NCI-H128 (cell line): ENCODE measurements around the gene ITPR3.

ENCODE experiments used
- DNase-seq: peaks from one replicate; lab custom pipeline; 2025; ENCODE audit not compliant: unreplicated experiment; lab: John Stamatoyannopoulos, UW

ITPR3 gene

DNA sequence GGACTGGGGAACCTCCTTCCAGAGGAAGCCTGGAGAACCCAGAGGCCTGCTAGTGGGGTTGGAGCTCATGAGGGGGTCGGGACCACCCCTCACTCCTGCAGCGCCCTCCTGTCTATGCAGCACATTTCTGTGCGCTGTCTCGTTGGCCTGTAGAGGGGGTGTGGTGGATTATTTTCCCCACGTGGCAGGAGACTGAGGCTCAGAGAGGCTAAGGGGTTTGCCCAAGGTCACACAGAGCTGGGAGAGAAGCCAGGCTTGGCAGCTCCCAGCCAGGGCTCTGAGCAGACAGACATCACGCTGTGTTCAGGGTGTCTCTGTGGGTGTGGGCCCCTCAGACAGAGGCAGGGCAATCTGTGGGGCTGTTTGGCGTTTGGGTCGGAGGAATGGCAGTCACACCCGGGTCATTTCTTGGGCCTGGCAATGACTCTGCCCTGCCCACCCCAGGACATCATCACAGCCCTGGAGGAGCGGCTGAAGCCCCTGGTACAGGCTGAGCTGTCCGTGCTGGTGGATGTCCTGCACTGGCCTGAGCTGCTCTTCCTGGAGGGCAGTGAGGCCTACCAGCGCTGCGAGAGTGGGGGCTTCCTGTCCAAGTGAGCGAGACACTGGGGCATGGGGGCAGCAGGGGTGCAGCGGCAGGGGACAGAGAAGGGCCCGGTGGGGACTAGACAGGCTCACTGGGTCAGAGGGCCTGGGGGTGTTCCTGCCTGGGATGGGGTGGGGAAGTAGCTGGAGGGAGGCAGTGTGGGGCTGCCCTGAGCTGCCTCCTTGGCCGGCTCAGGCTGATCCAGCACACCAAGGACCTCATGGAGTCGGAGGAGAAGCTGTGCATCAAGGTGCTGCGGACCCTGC lies 62.7 kb downstream of the ITPR3 start:
- no peak for DNase-seq

DNA sequence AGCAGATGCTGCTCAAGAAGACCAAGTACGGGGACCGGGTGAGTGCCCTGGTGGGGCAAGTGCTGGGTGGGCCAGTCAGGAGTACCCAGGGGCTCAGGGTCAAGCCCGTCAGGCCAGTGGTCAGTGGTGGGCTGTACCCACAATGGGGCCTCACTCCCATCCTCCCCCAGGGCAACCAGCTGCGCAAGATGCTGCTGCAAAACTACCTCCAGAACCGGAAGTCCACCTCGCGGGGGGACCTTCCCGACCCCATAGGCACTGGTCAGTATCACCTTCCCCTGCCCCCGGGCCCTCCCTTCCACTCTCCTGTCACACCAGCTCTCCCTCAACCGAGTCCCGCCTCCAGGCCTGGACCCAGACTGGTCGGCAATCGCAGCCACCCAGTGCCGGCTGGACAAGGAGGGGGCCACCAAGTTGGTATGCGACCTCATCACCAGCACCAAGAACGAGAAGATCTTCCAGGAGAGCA lies 63.3 kb downstream of the ITPR3 start:
- DNase-seq, result no peak

DNA sequence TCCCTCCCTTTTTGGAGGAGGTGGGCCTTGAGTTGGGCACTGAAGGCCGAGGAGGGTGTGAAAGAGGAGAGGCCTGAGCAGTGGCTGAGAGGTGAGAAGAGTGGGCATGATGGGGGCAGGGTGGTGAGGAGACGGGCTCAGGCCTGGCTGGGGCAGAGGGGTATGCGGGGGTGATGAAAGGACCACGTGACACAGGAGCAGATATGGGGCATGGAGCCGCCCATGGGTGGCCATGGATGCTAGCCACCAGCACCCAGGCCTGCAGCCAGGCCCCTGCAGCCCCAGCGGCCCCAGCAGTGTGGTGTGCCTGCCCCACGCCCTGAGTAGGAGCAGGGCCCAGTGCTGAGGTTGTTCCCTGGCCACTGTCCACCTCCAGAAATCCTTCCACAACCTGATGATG lies 63.9 kb downstream of the ITPR3 start:
- no peak for DNase-seq

DNA sequence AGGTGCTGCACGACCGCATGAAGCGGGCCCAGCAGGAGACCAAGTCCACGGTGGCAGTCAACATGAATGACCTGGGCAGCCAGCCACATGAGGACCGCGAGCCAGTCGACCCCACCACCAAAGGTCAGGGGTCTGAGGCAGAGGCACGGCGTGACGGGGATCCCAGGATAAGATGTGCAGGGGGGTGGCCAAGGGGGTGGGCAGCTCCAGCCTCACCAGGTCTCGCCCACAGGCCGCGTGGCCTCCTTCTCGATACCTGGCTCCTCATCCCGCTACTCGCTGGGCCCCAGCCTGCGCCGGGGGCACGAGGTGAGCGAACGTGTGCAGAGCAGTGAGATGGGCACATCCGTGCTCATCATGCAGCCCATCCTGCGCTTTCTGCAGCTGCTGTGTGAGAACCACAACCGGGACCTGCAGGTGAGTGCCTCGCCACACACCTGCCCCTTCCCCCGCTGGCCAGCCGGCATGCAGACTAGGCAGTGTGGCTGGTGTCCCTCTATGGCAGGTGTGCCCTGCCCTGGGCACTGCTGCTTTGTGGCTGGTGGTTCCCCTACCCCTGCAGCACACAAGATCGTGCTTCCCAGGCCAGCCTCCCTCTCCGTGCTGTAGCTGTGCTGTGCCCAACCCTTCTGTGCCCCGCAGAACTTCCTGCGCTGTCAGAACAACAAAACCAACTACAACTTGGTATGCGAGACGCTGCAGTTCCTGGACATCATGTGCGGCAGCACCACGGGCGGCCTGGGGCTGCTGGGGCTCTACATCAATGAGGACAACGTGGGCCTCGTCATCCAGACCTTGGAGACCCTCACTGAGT lies 64.5 kb downstream of the ITPR3 start:
- DNase-seq, result no peak

DNA sequence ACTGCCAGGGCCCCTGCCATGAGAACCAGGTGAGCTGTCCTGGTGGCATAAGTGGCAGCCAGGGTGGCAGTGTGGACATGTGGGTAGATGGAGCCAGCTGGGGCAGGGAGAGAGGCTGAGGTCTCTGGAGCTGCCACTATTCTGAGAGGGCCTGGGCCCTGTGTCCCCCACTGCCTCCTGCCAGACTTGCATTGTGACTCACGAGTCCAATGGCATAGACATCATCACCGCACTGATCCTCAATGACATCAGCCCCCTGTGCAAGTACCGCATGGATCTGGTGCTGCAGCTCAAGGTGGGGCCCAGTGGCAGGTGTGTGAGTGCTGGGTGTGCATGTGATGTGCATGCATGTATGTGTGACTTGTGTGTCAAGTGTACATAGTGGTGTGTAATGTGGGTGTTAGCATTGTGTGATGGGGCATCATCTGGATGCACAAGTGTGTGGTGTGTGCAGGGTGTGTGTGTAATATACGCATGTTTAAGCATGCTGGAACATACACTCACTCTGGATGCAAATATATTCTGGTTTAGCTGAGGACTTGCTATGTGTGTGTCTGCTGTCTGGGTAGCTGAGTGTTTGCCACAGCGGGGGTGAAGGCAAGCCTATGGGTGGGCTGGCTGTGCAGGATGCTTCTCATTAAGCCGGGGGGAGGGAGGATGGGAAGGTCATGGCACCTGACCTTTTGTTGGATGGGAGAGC lies 65.3 kb downstream of the ITPR3 start:
- DNase-seq, result no peak

DNA sequence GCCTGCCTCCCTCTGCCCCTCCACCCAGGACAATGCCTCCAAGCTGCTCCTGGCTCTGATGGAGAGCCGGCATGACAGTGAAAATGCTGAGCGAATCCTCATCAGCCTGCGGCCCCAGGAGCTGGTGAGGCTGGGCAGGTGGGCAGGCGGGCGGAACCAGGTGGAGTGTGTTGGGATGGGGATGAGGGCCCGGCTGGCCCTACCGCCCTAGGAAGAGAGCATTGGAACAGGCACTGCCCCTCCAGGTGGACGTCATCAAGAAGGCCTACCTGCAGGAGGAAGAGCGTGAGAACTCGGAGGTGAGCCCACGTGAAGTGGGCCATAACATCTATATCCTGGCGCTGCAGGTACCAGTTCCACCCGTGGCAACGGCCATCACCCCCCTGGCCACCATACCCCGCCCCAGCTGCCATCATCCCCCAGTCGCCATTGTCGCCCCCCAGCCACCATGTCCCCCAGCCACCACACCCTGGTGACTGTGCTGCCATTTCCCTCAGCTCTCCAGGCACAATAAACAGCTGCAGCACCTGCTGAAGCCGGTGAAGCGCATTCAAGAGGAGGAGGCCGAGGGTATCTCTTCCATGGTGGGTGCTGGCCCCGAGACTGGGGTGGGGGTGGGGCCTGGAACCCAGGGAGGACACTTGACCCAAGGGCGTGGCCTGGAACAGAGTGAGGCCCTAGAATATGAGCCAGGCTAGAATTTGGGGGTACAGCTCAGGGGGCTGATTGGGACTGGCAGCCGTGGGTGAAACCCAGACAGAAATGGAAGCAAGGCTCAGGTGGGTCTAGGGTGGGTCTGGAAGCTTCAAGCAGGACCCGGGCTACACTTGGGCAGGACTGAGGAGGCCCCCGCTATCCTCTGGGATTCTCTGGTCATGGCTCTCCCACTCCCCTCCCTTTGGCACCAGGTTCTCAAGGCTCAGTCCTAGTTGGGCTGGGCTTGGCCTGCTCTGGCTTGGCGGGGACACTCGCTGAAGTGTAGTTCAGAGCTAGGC lies 66.2 kb downstream of the ITPR3 start:
- no peak for DNase-seq

DNA sequence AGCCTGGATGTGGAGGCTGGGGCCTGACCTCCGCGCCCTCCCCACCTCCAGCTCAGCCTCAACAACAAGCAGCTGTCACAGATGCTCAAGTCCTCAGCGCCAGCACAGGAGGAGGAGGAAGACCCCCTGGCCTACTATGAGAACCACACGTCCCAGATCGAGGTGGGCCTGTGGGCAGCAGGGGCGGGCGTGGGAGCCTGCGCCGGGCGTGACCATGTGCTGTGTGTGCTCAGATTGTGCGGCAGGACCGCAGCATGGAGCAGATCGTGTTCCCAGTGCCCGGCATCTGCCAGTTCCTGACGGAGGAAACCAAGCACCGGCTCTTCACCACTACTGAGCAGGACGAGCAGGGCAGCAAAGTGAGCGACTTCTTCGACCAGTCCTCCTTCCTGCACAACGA lies 66.9 kb downstream of the ITPR3 start:
- no peak for DNase-seq

DNA sequence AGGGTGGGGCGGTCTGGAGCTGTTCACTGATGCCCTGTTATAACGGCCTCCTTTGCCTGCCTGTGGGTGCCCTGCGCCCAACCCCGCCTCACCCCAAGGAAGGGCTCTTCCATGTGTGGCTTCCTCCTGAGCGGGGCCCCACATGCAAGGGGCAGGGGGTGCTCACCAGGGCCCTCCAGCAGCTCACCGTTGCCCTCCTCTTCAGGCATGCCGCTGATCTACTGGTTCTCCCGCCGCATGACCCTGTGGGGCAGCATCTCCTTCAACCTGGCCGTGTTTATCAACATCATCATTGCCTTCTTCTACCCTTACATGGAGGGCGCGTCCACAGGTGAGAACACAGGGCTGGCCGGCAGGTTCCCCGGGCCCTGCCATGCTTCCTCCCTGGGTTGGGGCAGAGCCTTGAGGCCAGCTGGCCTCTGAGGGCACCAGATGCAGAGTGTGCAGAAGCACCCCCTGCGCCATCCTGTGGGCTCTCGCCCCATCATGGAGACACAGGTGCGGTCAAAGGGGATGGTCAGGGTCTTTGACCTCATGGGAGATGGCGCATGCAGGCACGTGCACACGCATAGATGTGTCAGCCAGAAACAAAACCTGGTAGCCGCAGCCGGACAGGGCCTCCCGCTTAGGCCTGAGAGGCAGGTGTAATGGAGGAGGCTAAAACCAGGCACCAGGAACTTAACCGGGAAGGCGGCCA lies 67.5 kb downstream of the ITPR3 start:
- no peak for DNase-seq

DNA sequence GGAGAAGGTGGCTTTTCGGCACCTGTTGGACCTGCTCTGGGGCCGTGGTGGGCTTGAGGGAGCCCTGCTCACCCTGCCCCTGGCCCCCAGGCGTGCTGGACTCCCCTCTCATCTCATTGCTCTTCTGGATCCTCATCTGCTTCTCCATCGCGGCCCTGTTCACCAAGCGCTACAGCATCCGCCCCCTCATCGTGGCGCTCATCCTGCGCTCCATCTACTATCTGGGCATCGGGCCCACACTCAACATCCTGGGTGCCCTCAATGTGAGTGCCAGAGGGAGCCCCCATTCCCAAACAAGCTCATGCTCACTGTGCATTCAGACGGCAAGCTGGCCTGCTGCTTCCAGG lies 68.0 kb downstream of the ITPR3 start:
- no peak for DNase-seq

DNA sequence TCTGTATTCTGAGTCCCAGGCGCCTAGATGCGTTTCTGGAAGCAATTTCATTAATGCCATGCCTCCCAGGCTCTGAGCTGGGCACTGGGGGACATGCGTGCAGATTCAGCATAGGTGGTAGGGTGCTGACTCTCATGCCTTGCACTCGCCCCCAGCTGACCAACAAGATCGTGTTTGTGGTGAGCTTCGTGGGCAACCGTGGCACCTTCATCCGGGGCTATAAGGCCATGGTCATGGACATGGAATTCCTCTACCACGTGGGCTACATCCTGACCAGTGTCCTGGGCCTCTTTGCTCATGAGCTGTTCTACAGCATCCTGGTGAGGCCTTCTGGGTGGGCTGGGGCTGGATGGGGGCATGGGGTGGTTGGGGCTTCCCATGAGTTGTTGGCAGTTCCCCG lies 68.8 kb downstream of the ITPR3 start:
- no peak for DNase-seq

DNA sequence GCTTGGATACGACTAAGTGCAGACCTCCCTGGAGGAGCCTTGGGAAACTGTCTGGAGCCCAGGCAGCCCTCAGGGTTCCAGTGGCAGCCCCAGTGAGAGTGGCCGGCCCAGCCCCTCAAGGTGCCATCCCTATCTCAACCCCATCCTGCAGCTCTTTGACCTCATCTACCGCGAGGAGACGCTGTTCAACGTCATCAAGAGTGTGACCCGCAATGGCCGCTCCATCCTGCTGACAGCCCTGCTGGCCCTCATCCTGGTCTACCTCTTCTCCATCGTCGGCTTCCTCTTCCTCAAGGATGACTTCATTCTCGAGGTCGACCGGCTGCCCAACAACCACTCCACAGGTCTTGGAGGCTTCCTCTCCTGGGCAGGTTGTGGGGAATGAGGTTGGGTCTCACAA lies 69.6 kb downstream of the ITPR3 start:
- DNase-seq, result no peak

DNA sequence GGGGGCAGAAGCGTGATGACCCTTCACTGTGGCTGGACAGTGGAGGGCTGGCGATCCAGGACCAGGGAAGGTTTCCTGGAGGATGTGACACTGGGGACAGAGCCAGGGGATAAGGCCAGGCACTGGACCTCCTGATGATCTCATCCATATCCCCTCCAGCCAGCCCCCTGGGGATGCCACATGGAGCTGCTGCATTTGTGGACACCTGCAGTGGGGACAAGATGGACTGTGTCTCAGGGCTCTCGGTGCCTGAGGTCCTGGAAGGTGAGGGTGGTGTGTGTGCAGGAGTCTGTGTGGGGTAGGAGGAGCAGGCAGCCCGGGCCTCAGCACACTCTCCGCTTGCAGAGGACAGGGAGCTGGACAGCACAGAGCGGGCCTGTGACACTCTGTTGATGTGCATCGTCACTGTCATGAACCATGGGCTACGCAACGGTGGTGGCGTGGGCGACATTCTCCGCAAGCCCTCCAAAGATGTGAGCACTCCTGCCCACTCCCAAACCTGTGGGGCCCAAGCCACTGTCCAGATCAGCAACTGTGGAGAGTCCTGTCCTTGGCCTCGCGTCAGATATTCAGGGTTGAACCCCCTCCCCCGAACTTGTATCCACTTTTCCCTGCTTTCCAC lies 70.4 kb downstream of the ITPR3 start:
- DNase-seq, result no peak

DNA sequence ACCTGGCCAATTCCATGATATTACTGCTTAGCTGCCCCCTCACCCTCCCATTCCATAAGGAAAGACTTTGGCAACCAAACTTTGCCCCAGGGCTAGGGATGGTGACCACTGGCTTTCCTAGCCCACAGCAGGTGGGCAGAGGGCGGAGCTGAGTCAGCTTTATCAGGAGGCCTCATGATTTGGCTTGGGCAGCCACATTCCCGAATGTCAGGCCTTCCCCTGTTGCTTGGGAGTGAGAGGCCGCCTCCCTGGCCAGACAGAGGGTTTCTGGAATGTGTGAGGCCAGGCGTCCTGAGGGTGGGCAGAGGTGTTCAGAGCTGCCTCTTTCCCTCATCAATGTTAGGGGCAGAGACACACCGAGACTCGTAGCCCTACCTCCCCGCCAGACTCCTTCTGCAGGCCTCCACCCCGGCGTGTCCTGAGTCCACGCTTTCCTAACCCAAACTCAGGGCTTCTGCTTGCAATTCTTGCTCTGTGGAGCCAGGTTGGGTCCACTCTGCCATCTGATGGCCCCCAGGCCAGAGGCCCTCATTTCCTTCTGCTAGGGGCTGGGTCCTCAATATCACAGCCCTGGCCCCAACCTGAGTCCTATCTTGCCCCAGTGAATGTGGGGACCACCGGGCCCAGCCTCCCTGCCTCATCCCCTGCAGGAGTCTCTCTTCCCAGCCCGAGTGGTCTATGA lies 71.1 kb downstream of the ITPR3 start:
- DNase-seq, result no peak

DNA sequence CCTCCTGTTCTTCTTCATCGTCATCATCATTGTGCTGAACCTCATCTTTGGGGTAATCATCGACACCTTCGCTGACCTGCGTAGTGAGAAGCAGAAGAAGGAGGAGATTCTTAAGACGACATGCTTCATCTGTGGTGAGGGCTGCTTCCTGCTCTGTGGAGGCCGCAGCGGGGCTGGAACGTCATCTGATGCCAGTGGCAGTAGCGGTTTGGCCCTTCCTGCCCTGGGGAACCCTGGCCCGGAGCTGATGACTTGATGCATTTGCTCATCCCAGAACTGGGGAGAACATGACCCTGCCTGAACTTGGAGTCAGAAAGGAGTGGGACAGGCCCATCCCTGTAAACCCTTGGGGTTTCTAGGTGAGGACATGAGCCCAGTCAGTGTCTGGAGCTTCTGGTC lies 71.6 kb downstream of the ITPR3 start:
- DNase-seq, result no peak

DNA sequence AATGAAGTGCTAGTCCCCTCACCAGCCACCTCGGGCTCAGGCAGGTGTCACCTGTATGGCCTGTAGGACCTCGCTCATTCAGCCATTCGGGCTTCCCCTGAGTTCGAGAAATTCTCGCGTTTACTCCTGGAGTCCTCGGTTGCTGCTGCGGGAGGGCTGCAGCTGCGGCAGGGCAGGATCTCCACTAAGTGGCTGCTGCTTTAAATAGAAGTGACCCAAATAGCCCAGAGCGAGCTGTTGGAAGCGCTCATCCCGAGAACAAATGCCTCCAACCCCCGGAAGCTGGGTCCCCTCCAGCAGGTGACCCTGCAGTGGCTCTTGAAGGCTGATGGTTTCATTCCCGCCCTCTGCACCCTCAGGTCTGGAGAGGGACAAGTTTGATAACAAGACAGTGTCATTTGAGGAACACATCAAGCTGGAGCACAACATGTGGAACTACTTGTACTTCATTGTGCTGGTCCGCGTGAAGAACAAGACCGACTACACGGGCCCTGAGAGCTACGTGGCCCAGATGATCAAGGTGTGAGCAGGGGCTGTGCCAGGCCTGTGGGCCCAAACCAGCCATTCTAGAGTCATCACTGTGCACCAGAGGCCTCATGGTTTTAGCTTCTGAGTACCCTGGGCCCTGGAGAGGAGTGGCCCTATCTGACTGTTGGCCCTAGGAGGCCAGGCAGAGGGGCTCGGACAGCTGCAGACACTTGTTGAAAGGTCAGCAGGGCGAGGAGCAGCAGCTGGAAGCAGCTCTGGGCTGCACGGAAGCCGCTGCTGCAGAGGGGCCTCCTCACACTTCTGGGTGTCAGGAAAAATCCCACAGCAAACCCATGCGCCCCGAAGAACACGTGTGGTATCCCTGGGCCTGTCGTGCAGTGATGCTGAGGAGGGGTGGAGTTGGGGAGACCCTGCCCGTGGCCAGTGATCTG lies 72.3 kb downstream of the ITPR3 start:
- DNase-seq, result no peak

DNA sequence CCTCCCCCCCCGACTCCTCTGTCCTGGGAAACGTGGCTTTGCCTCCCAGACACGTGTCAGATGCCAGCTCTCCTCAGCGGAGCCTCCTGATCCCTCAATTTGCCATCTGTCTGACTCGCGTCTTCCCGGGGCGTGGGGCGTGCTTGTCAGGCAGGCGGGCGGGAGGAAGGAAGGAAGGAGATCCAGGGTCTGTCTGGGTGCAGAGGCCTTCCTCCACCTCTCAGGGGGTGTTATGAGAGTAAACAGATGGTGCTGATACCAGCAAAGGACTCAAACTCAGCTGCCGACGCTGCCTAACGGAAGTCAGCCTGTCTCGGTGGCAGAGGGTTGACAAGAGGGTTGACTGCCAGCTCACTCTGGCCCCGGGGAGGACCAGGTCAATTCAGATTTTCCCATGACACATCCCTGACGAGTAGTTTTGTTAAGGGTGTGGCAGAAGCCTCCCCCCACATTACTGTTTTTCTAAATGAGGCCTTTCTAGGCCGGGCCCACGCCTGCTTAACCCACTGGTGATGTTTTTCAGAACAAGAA lies 73.3 kb downstream of the ITPR3 start:
- no peak for DNase-seq

DNA sequence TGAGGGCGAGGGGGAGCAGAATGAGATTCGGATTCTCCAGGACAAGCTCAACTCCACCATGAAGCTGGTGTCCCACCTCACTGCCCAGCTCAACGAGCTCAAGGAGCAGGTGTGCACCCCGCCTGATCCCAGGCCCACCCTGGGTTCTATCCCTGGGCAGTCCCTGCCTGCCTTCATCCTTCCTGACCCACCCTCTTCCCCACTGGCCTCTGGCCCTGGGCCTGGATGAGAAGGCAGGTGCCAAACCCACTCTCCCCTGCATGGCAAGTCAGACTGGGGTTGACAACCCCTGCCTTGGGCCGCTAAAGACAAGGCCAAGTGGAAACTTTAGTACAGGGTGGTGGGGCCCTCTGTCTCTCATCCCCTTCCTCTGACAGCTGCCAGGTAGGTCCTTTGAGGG lies 73.9 kb downstream of the ITPR3 start:
- no peak for DNase-seq

DNA sequence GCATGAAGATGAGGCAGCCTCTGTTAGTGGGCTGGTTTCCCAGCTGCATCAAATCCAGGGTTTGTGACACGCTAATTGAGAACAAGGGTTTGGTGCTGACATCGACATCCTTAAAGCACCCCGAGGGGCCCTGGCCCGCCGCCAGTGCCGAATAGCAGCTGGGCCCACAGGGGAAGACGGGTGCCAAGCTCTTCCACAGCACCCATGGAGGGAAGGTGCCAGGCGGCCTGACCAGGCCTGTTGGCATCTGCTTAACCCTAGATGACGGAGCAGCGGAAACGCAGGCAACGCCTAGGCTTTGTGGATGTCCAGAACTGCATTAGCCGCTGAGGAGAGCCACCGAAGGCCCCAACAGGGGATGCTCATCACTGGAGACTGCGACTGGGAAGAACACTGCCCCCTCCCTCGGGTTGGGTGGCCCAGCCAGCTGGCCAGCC lies 74.3 kb downstream of the ITPR3 start:
- DNase-seq, result no peak
